Central memory CD8-positive, alpha-beta T cell (primary cell): ENCODE measurements around the gene APEX2.

Experiments used
- ATAC-seq: fragments of 150-1000 bp; cut with Tn5 transposase; replicated peaks from 2 replicates; pipeline ENCODE4 v1.10.0; 2022; ENCODE audit warnings: mild to moderate bottlenecking, moderate FRiP score, moderate number of reproducible peaks; ENCODE audit not compliant: poor library complexity, severe bottlenecking; ENCODE audit errors: extremely low read depth
- DNase-seq, 2 donors: peaks; one replicate each; pipeline ENCODE4 v3.0.0; 2021; ENCODE audit warnings: low spot score in 2 of 2
- H3K27ac Mint-ChIP-seq: one replicate; pipeline ENCODE4 v1.8.0; 2022; ENCODE audit warnings: low read depth, mild to moderate bottlenecking, moderate library complexity, mixed read lengths
- H3K27me3 Mint-ChIP-seq: one replicate; pipeline ENCODE4 v1.8.0; 2022; ENCODE audit warnings: mixed read lengths
- H3K36me3 Mint-ChIP-seq: one replicate; pipeline ENCODE4 v1.8.0; 2022; ENCODE audit warnings: mild to moderate bottlenecking, moderate library complexity, mixed read lengths; ENCODE audit not compliant: insufficient read depth
- H3K4me1 Mint-ChIP-seq: one replicate; pipeline ENCODE4 v1.8.0; 2022; ENCODE audit warnings: mixed read lengths
- H3K4me3 Mint-ChIP-seq: one replicate; pipeline ENCODE4 v1.8.0; 2022; ENCODE audit warnings: mild to moderate bottlenecking, moderate library complexity, mixed read lengths
- H3K9me3 Mint-ChIP-seq: one replicate; pipeline ENCODE4 v1.8.0; 2022; ENCODE audit warnings: mixed read lengths

APEX2 gene

DNA sequence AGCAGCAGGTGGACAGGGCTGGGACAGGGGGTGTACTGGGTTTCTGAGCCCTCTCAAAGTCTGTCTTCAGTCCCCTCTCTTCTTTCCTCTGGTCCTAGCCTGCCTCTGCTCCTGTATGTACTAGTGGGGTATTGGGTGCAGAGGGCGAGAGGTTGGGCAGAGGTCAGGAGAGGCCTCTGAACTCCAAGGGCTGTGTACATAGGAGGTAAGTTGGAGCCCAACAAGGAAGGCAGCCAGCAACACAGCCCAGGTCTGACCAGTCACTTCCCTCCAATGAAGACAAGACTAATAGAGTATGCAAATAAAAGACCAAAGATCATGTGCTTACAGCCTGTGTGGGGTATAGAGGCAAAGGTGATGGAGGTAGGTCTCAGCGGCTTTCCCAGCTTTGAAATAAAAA lies 6.1 kb upstream of the APEX2 start, which contains the start of gene PFKFB1:
PFKFB1 (minus strand) TSS at position 90 of the 400 bp plus-strand sequence. CDS start 181 bp downstream, outside the sequence.
- Mint-ChIP-seq H3K4me1 (no peaks in the 10 kb centered on the region), H3K36me3 (no peaks in the 10 kb centered on the region), H3K27me3 (no peaks in the 10 kb centered on the region), H3K9me3 (no peaks in the 10 kb centered on the region), H3K27ac (no peak within 1 kb of the TSS), H3K4me3 (no peak within 1 kb of the TSS)
- ATAC-seq (no peak), DNase-seq (no peak)

GRCh38 chrX:54994668-54995351 lies 5.4 kb upstream of the APEX2 start:
- no peak overlapping the region for H3K4me3 Mint-ChIP-seq
- H3K9me3 Mint-ChIP-seq = no peaks in the 10 kb centered on the region
- H3K27ac Mint-ChIP-seq = no peak overlapping the region
- ATAC-seq (no peak), DNase-seq (no peak)
- no peaks in the 10 kb centered on the region for H3K27me3 Mint-ChIP-seq
- peaks cover 2% of the 10 kb centered on the region for H3K36me3 Mint-ChIP-seq
- peaks cover 4% of the 10 kb centered on the region for H3K4me1 Mint-ChIP-seq

DNA sequence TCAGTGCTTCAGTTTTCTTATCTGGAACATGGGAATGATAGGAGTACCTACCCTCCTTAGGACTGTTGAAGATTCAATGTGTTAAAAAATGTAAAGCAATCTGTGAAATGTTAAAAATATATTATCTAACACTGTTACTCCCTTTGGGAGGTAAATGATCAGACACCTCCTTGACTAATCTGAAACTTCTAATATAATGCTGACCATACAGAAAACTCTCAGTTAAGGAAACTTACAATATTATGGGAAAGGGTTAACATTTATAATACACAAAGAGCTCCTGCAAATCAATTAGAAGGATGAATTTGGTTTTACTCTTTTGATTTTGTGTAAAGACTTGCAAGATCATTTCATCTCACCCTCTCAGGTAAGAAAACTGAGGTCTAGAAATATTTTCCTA lies 4.5 kb upstream of the APEX2 start:
- ATAC-seq (no peak), DNase-seq (no peak)
- H3K36me3 Mint-ChIP-seq = peaks cover 10% of the 10 kb centered on the region
- H3K4me1 Mint-ChIP-seq = peaks cover 12% of the 10 kb centered on the region
- no peaks in the 10 kb centered on the region for H3K9me3 Mint-ChIP-seq
- H3K27ac Mint-ChIP-seq = no peak overlapping the region
- H3K27me3 Mint-ChIP-seq = no peaks in the 10 kb centered on the region
- no peak overlapping the region for H3K4me3 Mint-ChIP-seq

GRCh38 chrX:55004231-55004630 lies 4.1 kb downstream of the APEX2 start:
- ATAC-seq (no peak), DNase-seq (no peak)
- H3K4me1 Mint-ChIP-seq = peaks cover 39% of the 10 kb centered on the region
- no peaks in the 10 kb centered on the region for H3K27me3 Mint-ChIP-seq
- H3K36me3 Mint-ChIP-seq = peaks cover 31% of the 10 kb centered on the region
- no peak overlapping the region for H3K27ac Mint-ChIP-seq
- no peak overlapping the region for H3K4me3 Mint-ChIP-seq
- H3K9me3 Mint-ChIP-seq = no peaks in the 10 kb centered on the region

DNA sequence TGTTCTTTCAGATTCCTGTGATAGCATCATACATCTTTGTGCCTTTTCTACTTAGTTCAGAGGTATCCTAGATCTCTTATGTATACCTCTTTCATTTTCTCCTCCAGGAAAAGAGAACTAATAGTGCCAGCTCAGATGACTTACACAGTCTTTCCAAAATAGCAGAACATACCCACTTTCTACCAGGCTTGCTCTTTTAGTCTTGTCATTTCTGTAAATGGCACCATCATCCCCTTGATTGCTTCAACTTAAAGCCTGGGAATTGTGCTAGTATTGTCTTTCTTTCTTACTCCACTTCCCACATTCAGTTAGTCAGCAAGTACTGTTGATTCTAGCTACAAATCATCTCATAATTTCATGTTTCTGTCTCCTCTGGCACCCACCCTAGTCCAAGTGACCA lies 5.1 kb downstream of the APEX2 start:
- peaks cover 30% of the 10 kb centered on the region for H3K4me1 Mint-ChIP-seq
- no peak overlapping the region for H3K4me3 Mint-ChIP-seq
- H3K27ac Mint-ChIP-seq = peak overlapping the region; percentile 64
- no peaks in the 10 kb centered on the region for H3K27me3 Mint-ChIP-seq
- H3K36me3 Mint-ChIP-seq = peaks cover 24% of the 10 kb centered on the region
- DNase-seq = no peak
- no peak for ATAC-seq
- H3K9me3 Mint-ChIP-seq = no peaks in the 10 kb centered on the region

GRCh38 chrX:55006827-55007621 lies 6.9 kb downstream of the APEX2 start:
- DNase-seq (no peak), ATAC-seq (no peak)
- Mint-ChIP-seq H3K9me3 (no peaks in the 10 kb centered on the region), H3K27me3 (no peaks in the 10 kb centered on the region), H3K4me3 (no peak overlapping the region), H3K36me3 (peaks cover 15% of the 10 kb centered on the region), H3K27ac (no peak overlapping the region), H3K4me1 (peaks cover 15% of the 10 kb centered on the region)

DNA sequence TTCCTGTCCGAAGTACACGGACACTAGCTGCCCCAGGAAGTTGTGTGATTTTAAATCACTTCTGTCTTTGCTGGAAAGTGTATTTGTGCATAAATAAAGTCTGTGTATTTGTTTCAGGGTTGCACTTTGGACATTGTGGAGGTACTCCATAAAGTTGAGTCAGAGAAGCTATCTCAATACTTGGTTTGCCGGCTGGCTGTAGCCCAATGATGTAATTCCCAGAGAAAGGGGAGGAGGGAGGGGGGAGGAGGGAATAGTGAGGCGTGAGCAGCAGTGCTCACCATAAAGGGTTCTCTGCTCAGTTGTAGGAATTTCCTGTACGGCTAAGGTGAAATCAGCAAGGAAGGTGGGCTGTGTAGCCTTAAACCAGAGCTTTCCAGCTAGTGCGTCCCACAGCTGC lies 7.5 kb downstream of the APEX2 start:
- Mint-ChIP-seq H3K36me3 (peaks cover 15% of the 10 kb centered on the region), H3K27me3 (no peaks in the 10 kb centered on the region), H3K4me1 (peaks cover 9% of the 10 kb centered on the region), H3K27ac (no peak overlapping the region), H3K9me3 (no peaks in the 10 kb centered on the region), H3K4me3 (no peak overlapping the region)
- ATAC-seq (no peak), DNase-seq (no peak)

- ATAC-seq (no peak), DNase-seq (no peak)
- Mint-ChIP-seq H3K27ac (no peak overlapping the region), H3K4me3 (no peak overlapping the region), H3K27me3 (no peaks in the 10 kb centered on the region), H3K9me3 (no peaks in the 10 kb centered on the region), H3K4me1 (peaks cover 4% of the 10 kb centered on the region), H3K36me3 (peaks cover 12% of the 10 kb centered on the region)
Measured at GRCh38 chrX:55008571-55009358, 8.6 kb downstream of the APEX2 start.

DNA sequence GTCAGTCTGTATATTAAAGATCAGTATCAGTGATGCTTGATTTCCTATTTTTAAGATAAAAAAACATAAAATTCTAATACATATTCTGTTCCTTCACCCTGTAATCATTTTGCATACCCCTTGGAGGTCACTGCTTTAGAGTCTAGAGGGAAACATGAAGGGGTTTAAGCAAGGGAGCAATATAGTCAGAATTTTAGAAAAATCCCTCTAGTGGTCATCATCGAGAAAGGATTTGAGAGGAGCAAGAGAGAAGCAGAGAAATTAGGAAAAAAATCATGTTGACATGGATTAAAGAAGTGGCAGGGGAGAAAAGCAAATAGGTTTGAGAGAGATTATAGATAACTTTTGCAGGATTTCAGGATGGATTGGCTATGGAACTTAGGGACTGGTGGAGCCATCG lies 11.1 kb downstream of the APEX2 start:
- H3K27me3 Mint-ChIP-seq = no peaks in the 10 kb centered on the region
- H3K9me3 Mint-ChIP-seq = no peaks in the 10 kb centered on the region
- no peak overlapping the region for H3K27ac Mint-ChIP-seq
- H3K4me1 Mint-ChIP-seq = no peaks in the 10 kb centered on the region
- no peak overlapping the region for H3K4me3 Mint-ChIP-seq
- no peak for ATAC-seq
- no peak for DNase-seq
- H3K36me3 Mint-ChIP-seq = peaks cover 2% of the 10 kb centered on the region

- no peak for ATAC-seq
- DNase-seq = no peak
- Mint-ChIP-seq H3K27ac (no peak overlapping the region), H3K9me3 (no peaks in the 10 kb centered on the region), H3K36me3 (no peaks in the 10 kb centered on the region), H3K4me3 (no peak overlapping the region), H3K4me1 (no peaks in the 10 kb centered on the region), H3K27me3 (no peaks in the 10 kb centered on the region)
Measured at GRCh38 chrX:55014897-55015299, 14.7 kb downstream of the APEX2 start.

DNA sequence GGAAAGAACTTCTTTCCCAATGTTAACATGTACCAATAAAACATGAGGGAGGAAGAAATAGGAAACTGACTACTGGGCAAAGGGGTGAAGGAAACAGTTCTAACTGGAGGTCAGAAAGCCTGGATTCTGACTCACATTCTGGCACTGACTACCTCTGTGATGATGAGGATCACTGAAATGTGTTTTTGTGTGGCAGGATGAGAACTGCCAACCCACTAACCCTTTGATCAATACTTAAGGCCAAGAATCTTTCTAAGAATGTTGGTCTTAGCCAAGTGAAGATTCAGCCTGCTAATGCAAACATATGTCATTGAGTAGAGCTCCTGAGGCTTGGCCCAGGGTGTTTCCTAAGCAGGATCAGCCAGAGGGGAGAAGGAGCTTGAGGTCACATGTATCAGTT lies 26.0 kb downstream of the APEX2 start:
- H3K4me3 Mint-ChIP-seq = no peak overlapping the region
- H3K27ac Mint-ChIP-seq = peak overlapping the region; percentile 11
- no peaks in the 10 kb centered on the region for H3K27me3 Mint-ChIP-seq
- no peaks in the 10 kb centered on the region for H3K36me3 Mint-ChIP-seq
- H3K4me1 Mint-ChIP-seq = no peaks in the 10 kb centered on the region
- no peak for ATAC-seq
- no peak for DNase-seq
- no peaks in the 10 kb centered on the region for H3K9me3 Mint-ChIP-seq

DNA sequence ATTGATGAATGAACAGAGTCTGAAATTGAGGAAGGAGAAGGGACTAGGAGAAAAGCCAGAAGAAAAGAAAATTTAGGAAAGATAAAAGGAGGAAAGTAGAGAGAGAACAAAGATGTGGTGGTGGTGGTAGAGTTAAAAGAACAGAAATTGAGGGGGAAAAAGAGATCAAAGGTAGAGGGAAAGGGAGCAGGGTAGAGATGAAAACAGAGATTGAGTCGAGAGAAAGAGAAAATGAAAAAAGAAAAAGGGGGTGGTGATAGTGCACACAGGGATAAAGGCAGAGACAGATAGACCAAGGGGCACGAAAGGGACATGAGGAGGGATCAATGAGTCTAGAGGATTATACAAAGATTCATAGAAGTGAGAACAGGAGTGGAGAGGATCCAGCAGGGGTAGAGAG lies 26.7 kb downstream of the APEX2 start:
- Mint-ChIP-seq H3K36me3 (no peaks in the 10 kb centered on the region), H3K4me1 (no peaks in the 10 kb centered on the region), H3K27ac (peak overlapping the region; percentile 11), H3K9me3 (no peaks in the 10 kb centered on the region), H3K27me3 (no peaks in the 10 kb centered on the region), H3K4me3 (no peak overlapping the region)
- DNase-seq = no peak
- ATAC-seq = no peak
